Liver (tissue), 3 donors: Measurements from ENCODE around the gene CREBBP.

Experiments
- GABPA ChIP-seq, 2 donors: IDR thresholded peaks in 1 of 2; conservative IDR thresholded peaks in 1 of 2; 2 replicates each; pipeline ENCODE4 v1.6.1; 2016; ENCODE audit warnings: antibody characterized with exemption in 2 of 2, mild to moderate bottlenecking in 1 of 2, moderate library complexity in 1 of 2
- HNF4A ChIP-seq, 2 donors: conservative IDR thresholded peaks; 2 replicates each; pipeline ENCODE4 v1.6.1; 2016; ENCODE audit warnings: antibody characterized with exemption in 2 of 2, mild to moderate bottlenecking in 2 of 2
- HNF4G ChIP-seq: IDR thresholded peaks from 2 replicates; pipeline ENCODE4 v1.6.1; 2016; ENCODE audit warnings: antibody characterized with exemption
- JUND ChIP-seq, 2 donors: IDR thresholded peaks; 2 replicates each; pipeline ENCODE4 v1.6.1; 2016; ENCODE audit warnings: antibody characterized with exemption in 2 of 2
- MAX ChIP-seq: IDR thresholded peaks from 2 replicates; pipeline ENCODE4 v1.6.1; 2016; ENCODE audit warnings: antibody characterized with exemption
- RAD21 ChIP-seq, 2 donors: IDR thresholded peaks; 2 replicates each; pipeline ENCODE4 v1.6.1; 2016; ENCODE audit warnings: antibody characterized with exemption in 2 of 2, mild to moderate bottlenecking in 2 of 2
- REST ChIP-seq: IDR thresholded peaks from 2 replicates; pipeline ENCODE4 v1.6.1; 2016; ENCODE audit warnings: antibody characterized with exemption, mild to moderate bottlenecking
- RXRA ChIP-seq, 2 donors: IDR thresholded peaks; 2 replicates each; pipeline ENCODE4 v1.6.1; 2017 to 2018; ENCODE audit warnings: antibody characterized with exemption in 2 of 2, mild to moderate bottlenecking in 1 of 2
- SP1 ChIP-seq: IDR thresholded peaks from 2 replicates; pipeline ENCODE4 v1.6.1; 2018; ENCODE audit warnings: antibody characterized with exemption, mild to moderate bottlenecking
- TAF1 ChIP-seq: conservative IDR thresholded peaks from 2 replicates; pipeline ENCODE4 v1.6.1; 2016; ENCODE audit warnings: antibody characterized with exemption, mild to moderate bottlenecking
- YY1 ChIP-seq: IDR thresholded peaks from 2 replicates; pipeline ENCODE4 v1.6.1; 2016; ENCODE audit warnings: antibody characterized with exemption, mild to moderate bottlenecking
- TF ChIP-seq, protein P1 (sequence below): fragments of 150-350 bp; IDR thresholded peaks from 2 replicates; pipeline ENCODE4 v1.5.1; 2017; ENCODE audit warnings: improper control_type of control experiment, low read depth, low read length; ENCODE audit not compliant: missing input control
- donor health status: healthy.
- donor health status: healthy.

- TF ChIP-seq GABPA (IDR thresholded peaks at IDR 0.05 in 1 of 2, conservative IDR thresholded peaks at IDR 0.05 in 1 of 2) (no peak), RXRA (IDR thresholded peaks at IDR 0.05) (no peak), SP1 (no peak), RAD21 (IDR thresholded peaks at IDR 0.05) (no peak), YY1 (no peak), JUND (IDR thresholded peaks at IDR 0.05) (no peak), TAF1 (no peak), REST (no peak), HNF4A (conservative IDR thresholded peaks at IDR 0.05) (no peak), HNF4G (no peak), MAX (no peak)
- TF ChIP-seq, protein P1, sequence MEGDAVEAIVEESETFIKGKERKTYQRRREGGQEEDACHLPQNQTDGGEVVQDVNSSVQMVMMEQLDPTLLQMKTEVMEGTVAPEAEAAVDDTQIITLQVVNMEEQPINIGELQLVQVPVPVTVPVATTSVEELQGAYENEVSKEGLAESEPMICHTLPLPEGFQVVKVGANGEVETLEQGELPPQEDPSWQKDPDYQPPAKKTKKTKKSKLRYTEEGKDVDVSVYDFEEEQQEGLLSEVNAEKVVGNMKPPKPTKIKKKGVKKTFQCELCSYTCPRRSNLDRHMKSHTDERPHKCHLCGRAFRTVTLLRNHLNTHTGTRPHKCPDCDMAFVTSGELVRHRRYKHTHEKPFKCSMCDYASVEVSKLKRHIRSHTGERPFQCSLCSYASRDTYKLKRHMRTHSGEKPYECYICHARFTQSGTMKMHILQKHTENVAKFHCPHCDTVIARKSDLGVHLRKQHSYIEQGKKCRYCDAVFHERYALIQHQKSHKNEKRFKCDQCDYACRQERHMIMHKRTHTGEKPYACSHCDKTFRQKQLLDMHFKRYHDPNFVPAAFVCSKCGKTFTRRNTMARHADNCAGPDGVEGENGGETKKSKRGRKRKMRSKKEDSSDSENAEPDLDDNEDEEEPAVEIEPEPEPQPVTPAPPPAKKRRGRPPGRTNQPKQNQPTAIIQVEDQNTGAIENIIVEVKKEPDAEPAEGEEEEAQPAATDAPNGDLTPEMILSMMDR, result no peak
These were observed 44.2 kb upstream of the CREBBP start for GRCh38 chr16:3924763-3925162.
